HS-27A (cell line): Measurements from ENCODE around the gene BRICD5.

Source experiments
- DNase-seq: peaks from one replicate; pipeline ENCODE4 v3.0.0-alpha.2; 2012; ENCODE audit warnings: low read depth, missing footprints

BRICD5 gene

DNA sequence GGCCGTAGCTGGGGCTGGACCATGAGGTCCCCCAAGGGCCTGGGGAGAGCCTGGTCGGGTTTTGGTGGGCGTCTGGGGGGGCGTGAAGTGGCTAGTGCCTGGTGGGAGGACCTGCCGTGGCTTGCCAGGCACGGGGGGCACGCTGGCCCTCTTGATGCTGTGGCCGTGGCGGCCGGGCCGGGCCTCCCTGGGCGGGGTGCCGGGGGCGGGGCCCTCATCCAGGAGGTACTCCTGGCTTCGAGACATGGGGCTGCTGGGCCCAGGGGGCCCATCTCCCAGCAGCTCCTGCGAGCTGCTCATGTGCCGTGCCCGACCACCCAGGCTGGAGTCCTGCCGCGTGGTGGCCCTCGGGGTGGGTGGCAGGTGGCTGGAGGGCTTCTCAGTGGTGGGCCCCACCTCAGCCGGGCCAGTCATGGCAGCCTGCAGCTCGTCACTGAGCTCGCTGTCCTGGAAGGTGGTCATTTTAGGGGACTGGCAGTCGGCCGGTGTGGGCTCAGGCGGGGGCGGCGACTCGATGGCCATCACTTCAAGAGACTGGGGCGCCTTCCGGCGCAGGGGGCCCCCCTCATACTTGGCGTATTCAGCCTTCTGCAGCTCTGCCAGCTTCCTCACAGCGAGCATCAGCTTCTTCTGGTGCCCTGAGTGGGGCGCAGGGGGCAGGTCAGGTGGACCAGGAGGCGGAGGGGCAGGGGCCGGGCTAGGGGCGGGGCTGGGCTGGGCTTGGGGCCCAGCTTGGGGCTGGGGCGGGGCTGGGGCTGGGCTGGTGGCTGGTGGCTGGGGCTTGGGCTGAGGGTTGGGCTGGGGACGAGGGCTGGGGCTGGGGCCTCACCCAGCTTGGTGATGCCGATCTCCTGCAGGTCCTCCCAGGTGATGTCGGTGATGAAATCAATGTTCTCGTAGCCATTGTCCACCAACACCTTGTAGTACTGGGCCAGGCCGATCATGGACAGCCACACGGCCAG, 29.4 kb downstream of the BRICD5 start:
- no peak for DNase-seq

DNA sequence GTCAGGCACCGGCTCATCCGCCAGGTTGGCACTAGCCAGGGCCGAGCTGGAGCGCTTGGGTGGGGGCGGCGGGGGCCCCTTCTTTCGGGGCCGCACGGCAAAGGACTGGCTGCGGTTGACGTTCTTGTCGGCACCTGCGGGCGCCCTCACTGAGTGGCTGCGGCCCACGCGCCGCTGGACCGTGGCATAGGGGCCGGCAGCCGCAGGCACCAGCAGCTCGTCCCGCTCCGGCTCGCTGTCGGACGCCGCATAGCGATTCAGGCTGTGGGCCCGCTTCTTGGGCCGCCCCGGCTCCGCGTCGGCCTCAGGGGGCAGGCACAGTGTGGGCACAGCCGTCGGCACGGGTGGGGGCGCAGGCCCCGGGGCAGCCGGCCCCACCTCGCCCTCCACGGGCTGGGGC, 30.2 kb downstream of the BRICD5 start:
- DNase-seq: no peak

GRCh38 chr16:2179576-2179975, 31.1 kb downstream of the BRICD5 start:
- DNase-seq: no peak

DNA sequence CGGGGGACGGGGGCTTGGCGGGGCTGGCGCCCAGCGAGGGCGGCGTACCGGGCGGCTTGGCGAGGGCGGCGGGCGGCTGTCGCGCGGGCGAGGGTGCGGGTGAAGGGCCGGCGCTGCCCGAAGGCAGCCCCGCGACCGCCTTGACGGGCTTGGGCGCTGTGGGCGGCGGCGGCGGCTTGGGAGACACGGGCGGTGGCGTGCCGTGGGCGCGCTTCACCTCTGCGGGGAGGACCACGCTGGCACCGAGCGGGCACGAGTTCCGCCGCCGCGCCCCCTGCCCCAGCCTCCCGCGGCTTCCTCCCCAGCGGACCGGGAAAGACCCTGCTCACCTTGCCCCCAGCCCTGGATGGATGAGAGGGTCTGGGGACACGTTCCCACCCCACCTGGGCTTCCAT, 31.6 kb downstream of the BRICD5 start:
- no peak for DNase-seq

- no peak for DNase-seq
Observed at GRCh38 chr16:2178321-2179106, 32.1 kb downstream of the BRICD5 start.

- no peak for DNase-seq
Observed at GRCh38 chr16:2177561-2177960, 33.1 kb downstream of the BRICD5 start.

GRCh38 chr16:2177101-2177500, 33.6 kb downstream of the BRICD5 start:
- DNase-seq: no peak

DNA sequence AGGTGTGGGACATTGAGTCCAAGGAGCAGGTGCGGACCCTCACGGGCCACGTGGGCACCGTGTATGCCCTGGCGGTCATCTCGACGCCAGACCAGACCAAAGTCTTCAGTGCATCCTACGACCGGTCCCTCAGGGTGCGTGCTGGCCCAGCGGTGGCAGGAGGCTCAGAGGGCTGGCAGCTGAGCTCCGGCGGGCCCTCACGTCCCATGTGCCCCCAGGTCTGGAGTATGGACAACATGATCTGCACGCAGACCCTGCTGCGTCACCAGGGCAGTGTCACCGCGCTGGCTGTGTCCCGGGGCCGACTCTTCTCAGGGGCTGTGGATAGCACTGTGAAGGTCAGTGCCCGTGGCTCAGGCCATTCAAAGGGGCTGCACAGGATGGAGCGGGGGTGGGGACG, 34.6 kb downstream of the BRICD5 start:
- DNase-seq: no peak

DNA sequence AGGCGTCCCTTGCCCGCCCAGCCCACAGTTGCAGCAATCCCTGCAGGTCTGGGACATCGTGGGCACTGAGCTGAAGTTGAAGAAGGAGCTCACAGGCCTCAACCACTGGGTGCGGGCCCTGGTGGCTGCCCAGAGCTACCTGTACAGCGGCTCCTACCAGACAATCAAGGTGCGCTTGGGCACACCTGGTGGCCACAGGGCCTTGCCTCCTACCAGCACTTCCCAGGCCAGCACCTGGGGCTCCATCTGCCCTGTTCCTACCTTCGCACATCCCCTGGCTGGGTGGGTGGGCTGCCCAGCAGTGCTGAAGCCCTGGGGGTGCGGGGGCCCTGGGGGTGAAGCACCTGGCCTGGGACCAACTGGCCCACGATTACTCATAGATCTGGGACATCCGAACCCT, 35.2 kb downstream of the BRICD5 start:
- DNase-seq: no peak

DNA sequence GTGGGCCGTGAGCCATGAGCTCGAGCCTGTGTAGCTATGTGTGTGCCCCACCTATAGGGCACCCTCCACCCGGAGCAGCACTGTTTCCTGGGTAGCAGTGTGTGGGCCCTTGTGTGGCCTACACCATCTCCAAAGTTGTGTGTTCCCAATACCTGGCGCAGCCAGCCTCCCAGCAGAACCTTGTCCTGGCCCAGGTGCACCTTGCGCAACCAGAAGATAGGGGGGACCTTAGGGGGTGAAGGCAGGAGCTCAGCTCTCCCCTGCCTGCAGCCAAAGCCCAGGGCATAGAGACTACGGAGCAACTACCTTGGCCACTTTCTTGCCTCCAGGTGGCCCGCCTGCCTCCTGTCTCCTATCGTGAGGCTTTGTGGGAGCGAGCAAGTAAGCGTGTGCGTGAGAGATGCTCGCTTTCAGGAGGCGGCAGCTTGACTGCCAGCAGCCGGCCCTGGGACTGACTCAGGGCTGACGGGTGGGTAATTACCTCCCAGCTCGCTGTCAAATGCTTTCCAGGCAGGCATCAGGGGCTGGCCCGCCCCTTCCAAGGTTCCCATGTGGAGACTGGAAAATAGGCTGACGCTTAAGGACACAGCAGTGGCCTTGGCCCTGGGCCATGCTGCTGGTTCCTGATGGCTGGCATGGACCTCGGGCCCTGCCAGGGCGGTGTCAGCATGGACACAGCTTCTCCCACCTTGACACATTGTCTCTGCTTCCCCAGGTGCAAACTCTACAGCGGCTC, 36.1 kb downstream of the BRICD5 start:
- DNase-seq: no peak

DNA sequence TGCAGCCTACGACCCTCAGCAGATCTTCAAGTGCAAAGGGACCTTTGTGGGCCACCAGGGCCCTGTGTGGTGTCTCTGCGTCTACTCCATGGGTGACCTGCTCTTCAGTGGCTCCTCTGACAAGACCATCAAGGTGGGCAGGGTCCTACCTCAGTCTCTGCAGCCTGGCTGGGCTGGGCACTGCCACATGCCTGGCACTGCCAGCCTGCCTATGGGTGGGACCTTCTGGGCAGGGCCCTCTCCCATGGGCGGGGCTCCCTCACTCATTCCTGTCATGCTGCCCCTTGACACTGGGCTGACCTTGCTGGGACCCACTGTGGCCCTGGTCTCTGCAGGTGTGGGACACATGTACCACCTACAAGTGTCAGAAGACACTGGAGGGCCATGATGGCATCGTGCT, 36.7 kb downstream of the BRICD5 start:
- DNase-seq: no peak

- no peak for DNase-seq
Observed at GRCh38 chr16:2173366-2173765, 37.3 kb downstream of the BRICD5 start.

DNA sequence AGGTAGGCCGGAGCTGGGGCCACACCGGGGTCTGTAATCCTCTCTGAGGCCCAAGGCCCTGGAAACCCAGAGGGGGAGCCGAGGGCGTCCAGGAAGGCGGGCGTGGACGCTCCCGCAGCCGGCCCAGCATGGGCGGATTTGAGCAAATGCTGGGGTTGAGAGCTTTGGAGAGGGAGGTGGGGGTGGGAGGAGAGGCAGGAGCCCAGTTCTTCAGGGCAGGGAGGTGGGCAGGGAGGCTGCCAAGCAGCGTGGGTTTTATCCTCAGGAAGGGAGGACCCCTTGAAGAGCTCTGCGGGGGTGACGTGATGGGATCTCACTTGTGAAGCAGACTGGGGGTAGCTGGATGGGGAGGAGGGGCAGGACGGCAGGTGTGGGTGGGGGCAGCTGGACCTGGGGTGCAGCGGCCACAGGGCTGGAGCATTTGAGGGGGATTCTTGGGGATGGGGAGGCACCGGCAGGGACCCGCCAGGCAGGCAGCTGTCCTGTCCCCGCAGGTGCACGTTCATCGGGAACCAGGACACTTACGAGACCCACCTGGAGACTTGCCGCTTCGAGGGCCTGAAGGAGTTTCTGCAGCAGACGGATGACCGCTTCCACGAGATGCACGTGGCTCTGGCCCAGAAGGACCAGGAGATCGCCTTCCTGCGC, 37.9 kb downstream of the BRICD5 start:
- no peak for DNase-seq

DNA sequence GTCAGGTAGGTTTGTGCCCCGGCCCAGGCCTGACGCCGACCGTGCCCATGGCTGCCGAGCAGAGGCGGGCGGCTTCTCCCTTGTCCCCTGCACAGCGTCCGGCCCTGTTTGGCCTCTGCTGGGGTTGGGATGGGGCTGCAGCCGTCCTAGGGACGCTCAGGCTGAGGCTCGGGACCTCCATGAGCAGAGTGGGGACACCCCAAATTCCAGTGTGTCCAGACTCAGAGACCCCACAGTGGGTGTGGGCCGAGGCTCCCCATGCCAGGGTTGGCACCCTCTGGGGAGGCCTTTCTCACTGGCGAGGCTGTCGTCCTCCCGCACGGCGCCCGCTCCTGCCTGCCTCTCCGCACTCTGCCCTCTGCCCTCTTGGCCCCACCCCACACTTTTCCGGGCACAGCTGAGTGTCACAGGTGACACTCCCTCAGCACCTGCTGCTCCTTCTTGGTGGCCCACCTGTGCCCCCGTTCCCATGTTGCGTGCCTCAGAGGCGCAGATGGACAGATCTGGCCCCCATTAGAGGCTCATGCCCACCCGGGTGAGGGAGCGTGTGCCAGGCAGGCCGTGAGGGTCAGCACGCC, 39.0 kb downstream of the BRICD5 start:
- DNase-seq: no peak

- DNase-seq: no peak
Observed at GRCh38 chr16:2170587-2171435, 39.9 kb downstream of the BRICD5 start.

DNA sequence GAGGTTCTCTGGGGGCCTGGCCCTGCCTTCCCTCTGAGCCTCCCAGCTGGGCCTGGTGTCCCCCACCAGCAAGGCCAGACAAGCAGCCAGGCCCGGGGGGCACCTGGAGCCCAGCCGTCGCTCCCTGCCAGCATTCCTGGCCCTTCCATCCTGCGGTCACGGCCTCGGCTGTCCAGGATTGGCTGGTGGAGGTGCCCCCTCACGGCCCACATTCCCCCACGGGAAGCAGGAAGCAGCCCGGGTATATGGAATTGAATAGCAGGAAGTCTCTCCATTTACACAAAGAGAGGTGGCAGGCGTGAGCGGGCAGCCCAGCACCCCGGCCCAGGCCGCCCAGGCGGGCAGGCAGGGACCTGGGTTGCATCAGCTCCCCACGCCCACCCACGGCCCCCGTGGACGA, 40.6 kb downstream of the BRICD5 start:
- no peak for DNase-seq

- DNase-seq: no peak
Observed at GRCh38 chr16:2167068-2167638, 43.5 kb downstream of the BRICD5 start.

- DNase-seq: no peak
Observed at GRCh38 chr16:2166263-2167067, 44.2 kb downstream of the BRICD5 start.

DNA sequence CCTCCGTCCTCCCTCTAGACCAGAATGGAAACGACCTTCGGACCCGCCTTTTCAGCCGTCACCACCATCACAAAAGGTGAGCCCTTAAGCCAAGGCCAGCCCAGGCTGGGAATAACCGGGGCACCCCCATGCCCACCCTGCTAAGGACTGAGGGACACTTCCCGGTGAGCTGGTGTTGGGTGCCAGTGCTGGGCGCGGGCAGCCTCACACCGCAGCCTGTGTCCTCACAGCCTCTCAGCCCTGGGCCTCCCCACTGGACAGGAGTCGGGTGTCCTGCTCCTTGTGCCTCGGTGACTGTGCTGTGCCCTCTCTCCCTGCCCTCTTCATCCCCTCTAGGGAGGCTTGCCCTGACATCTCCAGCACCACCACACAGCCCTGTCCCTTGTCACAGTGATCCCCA, 44.8 kb downstream of the BRICD5 start:
- DNase-seq: no peak
